NCI-H2196 treated with DMSO at 0.1 percent for 48 hours (cell line): ENCODE data around the gene COX19.
"Not testable (repeated sequence)": the region's sequence is repeated elsewhere in the genome, so short reads cannot be mapped to it uniquely, and the experiment has no call there.

Source experiments
- DNase-seq: peaks from one replicate; lab custom pipeline; 2025; ENCODE audit not compliant: unreplicated experiment; lab: John Stamatoyannopoulos, UW

Gene COX19

DNA sequence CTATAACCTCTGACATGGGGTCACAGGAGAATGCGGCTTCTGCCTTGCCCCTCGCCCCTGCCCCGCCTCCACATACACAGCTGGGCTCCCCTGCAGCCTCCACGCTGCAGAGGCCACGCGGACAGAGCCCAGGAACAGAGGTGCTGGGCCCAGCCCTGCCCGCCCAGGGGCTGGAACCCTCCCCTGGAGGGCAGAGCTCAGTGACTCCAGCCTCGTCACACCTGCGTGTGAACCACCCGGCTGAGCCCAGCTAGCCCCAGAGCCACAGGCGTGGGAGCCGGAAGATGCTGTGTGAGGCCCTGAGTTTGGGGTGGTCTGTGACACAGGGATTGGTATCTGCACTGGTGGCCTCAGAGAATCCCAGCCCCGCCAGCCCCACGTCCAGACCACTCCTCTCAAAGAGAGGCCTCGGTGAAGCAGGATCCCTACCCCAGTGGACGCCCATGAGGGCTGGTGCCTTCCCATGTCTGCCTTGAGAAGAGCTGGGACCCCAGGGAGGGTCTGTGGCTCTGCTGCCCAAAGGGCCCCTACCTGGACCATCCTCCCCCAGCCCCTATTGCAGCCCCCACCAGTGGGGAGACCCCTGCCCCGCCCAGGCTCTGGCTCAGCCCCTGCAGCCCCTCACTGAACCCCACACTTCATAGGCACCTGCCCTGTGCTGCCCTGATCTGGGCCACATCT lies 12.8 kb downstream of the COX19 start:
- DNase-seq = no peak

- DNase-seq = no peak
Observed at GRCh38 chr7:961546-962400, 13.6 kb downstream of the COX19 start.

DNA sequence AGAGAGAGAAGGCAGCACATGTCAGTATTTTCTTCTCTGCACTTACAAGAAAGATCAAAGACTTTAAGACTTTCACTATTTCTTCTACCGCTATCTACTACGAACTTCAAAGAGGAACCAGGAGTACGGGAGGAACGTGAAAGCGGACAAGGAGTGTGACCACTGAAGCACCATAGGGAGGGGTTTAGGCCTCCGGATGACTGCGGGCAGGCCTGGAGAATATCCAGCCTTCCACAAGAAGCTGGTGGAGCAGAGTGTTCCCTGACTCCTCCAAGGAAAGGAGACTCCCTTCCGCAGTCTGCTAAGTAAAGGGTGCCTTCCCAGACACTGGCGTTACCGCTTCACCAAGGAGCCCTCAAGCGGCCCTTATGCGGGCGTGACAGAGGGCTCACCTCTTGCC lies 14.4 kb downstream of the COX19 start:
- DNase-seq = not testable (repeated sequence)

DNA sequence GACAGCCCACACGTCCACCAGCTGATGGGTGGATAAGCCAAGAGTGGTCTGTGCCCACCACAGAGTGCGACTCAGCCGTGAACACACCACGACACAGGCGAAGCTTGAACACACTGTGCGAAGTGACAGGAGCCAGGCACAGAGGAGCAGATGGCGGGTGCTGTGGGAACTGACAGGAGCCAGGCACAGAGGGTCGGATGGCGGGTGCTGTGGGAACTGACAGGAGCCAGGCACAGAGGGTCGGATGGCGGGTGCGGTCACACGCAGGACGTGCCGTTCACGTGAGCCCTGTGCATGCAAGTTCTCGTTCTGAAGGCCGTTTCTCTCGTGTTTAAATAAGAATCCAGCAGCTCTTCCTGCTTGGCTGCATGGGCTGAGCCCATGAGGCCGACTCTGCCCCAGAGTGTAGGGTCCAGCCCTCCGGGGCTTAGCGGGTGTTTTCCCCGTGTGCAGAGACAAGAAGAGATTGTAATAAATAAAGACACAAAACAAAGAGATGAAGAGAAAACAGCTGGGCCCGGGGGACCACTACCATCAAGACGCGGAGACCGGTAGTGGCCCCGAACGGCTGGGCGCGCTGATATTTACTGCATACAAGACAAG lies 15.0 kb downstream of the COX19 start:
- DNase-seq = no peak

GRCh38 chr7:959740-960139 lies 15.6 kb downstream of the COX19 start:
- DNase-seq = not testable (repeated sequence)

- DNase-seq = no peak
Observed at GRCh38 chr7:959271-959670, 16.1 kb downstream of the COX19 start.

DNA sequence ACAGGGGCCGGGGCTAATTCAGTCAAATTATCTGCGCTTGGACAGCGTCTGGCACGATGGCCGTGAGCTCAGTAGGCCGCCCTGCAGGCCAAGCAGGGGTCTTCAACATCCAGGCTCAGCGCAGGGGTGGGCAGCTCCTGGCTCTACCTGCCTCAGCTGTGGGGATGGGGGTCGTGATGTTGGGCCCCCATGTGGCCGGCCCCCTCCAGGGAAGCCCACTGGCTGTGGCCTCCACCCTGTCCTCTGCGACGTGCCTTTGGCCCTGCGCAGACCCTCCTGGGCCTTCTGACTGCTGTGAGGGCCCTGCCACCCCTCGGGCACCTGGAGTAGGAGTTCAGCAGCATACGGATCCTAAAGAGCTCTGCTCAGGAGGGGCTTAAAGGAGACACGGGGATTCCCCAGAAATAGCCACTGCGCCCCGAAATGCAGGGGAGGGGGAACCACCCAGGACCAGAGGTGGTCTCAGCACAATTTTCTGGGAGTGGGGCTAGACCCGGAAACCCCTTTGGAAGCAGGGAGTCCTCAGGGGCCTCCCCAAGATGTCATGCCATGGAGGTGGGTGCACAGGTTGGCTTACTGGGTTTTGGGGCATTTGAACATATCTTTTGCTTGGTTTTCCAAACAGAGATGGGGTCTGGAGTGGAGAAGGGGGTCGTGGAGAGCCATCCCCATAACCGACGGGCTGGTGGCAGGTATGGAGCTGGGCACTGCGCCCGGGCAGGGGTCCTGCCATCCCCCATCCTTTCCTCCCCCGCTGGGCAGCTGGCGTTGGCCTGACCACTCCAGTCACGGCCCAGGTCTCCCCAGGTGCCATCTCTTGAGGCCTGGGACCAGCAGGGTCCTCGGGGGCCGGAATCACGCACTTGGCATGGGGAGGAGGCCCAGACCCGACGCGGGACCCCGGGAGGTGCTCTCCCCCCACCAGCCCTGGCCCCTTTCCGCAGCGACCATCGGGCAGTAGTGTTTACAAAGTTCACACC lies 16.8 kb downstream of the COX19 start:
- DNase-seq = no peak

DNA sequence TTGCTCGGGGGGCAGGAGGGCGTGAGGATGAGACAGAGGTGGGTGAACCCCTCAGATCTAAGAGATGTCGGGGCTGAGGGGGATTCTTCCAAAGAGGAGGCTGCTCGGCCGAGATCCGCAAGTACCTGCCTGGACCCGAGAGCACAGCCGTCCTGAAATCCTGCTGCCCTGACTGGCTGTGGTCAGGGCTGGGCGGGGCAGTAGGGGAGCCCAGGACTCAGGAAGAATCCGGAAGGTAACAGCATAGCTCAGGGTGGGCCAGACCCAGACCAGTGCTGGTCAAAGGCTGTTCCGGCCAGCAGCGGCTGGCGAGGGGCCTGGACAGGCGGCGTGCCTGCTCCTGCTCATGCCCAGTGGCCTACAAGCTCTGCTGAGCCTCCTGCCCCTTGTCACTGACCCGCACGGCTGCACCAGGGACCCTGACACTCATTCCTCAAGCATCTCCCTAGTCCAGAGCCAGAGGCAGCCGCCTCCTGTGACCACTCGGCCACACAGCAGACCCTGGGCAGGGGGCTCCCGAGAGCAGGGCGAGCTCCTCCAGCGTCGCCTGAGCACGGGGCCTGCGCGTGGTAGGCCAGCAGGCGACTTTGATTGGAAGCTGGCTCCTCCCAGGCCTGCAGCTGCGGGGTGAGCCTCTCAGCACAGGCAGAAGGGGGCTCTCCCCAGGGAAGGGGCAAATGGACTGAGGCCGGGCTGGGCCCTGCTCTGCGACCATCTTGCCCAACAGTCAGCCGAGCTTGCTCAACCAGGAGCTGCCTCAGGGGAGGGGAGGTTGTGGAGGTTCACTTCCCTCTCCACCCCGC lies 17.7 kb downstream of the COX19 start:
- no peak for DNase-seq

- no peak for DNase-seq
Observed at GRCh38 chr7:956031-956430, 19.3 kb downstream of the COX19 start.

DNA sequence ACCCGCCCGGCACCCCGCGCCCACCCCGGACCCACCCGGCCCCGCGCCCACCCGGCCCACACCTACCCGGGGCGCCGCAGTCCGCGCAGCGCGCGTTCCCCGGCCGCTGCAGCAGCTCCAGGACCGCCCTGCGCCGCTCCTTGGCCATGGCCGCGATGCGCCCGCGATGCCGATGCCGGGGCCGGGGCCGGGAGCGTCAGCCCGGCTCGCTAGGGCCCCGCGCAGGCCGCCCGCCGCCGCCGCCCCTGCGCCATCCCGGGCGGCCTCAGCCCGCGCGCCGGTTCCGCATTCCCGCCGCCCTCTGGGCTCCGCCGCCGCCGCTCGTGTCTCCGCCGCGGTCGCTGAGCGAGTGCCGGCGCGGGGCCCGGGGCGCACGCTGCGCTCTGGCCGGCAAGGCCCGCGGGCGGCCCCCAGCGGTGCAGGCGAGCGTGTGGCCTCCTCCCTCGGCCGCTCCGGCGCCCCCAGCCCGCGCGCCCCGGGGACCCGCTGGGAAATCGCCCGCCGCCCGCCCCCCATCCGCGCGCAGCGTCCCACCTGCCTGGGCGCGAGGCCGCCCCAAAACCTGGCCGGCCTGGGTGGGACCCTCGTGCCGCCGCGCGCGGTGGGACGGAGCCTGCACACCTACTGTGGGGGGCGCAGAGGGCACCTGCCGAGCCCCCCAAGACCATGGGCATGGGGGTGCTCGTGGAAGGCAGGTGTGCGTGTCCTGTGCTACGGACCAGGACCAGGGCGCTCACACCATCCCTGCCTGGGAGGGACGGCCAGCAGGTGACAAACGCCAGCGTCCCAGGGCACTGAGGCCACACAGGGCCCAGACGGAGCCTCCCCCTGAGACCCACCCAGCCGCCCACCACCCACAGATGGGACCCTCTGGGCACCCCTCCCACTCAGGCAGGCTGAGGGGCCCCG lies 20.8 kb downstream of the COX19 start, which contains the start of gene ADAP1:
TSS of gene ADAP1 (minus strand) at position 351 of the 909 bp plus-strand sequence. CDS start at position 148, 203 bp downstream.
- peak; percentile 3 for DNase-seq

GRCh38 chr7:953547-954327 lies 21.6 kb downstream of the COX19 start:
- DNase-seq = no peak

- DNase-seq = no peak
Observed at GRCh38 chr7:952548-953441, 22.6 kb downstream of the COX19 start.

DNA sequence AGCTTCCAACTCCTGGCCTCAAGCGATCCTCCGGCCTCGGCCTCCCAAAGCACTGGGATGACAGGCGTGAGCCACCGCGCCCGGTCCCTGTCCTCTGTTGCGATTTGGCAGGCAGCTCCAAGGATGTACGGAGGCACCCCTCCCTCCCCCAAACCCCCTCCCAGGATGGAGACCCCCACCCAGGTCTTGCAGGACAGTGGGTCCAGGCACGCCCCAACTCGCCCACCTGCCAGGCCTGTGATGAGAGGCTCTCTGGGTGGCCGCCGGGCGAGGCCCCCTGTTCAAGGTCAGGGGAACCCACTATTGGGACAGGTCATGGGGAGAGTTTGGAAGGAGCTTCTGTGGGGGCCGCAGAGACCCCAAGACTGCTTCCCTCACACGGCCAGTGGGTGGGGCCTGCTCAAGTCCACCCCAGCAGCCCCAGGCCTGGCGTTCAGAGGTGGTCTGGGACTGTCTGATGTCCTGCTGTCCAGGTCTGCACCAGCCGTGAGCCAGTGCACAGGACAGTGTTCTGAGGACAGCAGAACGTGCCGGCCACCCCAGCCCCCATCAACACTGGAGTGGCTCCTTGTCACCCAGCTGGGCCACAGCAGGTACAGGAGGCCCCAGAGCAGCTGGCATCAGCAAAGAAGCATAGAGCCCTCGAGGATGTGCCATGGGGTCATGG lies 23.3 kb downstream of the COX19 start:
- DNase-seq = no peak

- DNase-seq = no peak
Observed at GRCh38 chr7:949021-949934, 26.1 kb downstream of the COX19 start.

GRCh38 chr7:947391-948210 lies 27.7 kb downstream of the COX19 start:
- DNase-seq = no peak
